Fibroblast of skin of right biceps (primary cell): ENCODE measurements around the gene CD82.
A peak's percentile ranks its signal among the peaks of the same experiment; 100 is the strongest.

ENCODE experiments used
- DNase-seq: peaks from one replicate; pipeline ENCODE4 v3.0.0-alpha.2; 2013

The CD82 gene

DNA sequence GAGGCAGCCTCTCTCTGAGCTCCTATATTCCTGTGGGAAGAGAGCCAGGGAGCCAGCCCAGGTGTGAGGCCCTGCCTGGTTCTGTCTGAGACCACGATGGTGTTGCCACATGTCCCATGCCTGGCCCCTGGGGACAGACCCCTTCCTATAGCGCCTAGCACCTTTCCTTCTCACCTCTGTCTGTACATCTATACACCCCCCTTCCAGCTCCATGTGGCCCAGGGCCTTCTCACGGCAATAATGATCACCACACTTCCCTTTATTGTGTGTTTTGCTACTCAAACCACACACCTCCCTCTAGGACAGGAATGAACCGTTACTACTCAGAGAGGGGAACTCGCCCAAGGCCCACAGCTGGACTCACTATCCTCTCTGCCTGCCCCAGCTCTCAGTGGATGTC is 12.8 kb downstream of the CD82 start:
- no peak for DNase-seq

DNA sequence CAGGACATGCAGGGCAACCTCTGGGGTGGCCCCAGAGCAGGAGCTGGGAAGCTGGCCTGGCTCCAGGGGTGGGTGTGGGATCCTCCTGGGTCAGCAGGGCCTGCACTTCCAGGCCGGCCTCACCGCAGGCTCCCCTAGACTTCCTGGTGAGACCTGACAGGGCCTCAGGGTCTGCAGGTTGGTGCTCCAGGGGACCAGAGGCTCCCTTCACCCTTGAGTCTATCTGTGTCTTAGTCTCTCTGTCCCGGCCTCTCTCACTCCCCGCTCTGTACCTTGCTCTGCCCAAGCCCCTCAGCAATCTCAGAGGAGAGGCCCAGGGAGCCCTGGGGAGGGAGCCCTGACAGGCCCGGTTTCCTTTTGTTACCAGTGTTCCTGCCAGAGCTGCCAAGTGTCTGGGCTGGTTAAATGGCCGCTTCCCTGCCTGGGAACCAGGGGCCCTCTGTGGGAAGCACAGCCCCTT is 13.9 kb downstream of the CD82 start:
- DNase-seq = no peak

DNA sequence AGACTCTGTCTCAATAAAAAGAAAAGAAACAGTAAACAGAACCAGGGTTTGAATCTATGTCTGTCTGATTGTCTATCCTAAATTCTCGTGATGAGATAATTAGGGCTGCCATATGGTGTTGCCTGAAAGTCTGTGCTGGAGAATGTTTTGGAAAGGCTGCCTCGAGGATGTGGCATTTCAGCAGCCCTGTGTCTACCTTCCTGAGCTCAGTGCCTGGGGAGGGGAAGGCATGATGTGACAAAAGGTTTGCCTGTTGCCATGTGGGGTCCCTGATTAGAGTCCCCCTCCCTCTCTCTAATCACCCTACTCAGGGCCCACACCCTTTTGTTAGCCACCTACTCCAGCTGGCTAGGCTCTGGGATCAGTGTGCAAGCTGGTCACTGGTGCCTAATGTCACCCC is 15.2 kb downstream of the CD82 start:
- DNase-seq = no peak

DNA sequence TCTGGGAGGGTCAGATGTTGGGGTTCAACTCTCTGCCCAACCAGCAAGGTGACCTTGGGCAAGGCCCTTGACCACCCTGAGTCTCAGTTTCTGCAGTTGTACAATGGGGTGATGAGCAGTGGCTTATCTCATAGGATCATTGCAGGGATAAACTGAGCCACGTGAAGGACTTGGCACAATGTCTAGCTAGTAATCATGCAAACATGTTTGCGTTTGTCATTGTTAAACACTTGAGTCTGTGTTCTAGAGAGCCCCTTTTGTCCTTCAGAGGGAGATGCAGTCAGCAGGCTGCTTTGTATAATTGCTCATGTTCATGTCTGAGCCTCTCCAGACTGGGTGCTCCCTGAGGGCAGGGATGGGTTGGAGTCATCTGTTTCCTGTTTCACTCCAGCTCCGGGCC is 15.8 kb downstream of the CD82 start:
- DNase-seq = no peak

DNA sequence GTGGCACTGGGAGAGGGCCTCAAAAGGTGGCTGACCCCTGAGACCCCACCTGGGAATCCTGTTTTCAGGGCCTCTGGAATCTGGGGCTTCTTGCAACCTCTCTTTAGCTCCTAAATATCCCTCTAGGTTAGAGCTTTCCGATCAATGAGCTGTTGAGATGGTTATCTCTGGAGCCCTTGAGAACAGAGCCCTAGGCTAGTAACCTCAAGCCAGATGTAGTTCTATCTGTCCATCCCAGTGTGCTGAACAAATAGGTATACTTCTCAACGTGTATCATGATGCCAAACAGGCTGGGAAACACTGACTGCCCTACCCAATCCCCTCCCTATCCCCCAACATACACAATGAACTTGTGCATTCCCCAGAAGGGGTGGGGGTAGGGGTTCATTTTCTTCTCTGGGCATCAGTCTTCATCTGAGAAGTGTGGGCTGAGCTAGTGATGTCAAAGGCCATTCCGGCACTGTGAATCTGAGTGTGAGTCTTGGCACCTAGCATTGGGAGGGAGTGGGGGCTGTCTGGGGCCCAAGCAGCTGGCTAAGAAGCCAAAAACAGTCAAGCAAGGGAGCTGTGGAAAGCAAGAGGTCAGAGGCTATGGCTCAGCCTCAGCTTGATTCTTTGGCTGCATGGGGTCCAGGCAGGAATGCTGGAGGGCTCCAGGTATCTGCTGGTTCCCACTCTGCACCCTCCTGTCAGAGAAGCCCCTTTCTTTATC is 17.3 kb downstream of the CD82 start:
- DNase-seq = no peak

DNA sequence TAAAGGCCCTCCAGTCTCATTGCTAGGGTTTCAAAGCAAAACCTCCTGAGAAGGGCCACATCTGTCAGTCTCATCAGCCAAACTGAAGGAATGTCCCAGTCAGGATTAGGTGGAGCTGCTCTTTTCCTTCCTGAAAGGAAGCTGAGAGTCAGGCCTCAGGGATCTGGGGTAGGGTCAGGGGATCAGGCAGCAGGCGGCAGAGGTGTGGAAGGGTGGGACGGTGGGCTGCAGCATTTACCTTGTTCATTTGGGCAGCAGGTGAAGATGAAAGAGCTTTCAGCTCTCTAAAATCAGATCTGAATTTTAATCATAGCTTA is 17.8 kb downstream of the CD82 start:
- DNase-seq = no peak

DNA sequence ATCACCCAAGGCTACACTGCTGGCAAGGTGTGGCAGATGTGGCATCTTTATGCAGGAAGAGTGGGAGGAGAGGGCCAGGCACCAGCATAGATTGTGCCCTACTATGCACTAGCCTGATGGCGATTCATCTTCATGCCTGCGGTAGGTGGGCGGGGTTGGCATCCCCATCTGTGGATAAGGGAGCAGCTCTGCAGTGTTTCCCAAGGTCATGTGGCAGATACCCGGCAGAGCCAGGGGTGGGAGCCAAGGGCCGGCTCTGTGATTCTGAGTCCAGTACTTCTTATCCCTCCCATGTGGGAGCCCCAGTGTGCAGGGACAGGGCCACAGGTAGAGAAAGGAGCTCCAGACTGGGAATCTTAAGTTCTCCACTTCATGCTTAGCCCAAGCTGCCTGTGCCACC is 20.0 kb downstream of the CD82 start:
- no peak for DNase-seq

DNA sequence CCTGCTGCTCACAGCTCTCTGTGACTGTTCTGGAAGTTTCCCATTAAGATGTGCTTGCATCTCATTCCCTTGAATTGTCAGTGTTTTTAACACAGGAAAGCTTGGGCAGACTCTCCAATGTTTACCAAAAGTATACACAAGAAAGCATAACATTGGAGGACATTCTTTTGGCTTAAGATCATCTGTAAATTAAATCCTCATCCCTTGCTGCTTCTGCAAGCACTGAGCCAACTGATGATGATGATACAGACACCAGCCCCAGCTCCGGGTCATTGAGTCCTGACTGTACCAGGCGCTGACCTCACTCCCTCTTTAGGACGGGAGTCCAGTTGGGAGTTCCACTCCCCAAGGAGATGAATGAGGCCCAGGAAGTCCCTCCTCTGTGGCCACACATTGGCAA is 23.8 kb downstream of the CD82 start:
- DNase-seq = peak; percentile 64

DNA sequence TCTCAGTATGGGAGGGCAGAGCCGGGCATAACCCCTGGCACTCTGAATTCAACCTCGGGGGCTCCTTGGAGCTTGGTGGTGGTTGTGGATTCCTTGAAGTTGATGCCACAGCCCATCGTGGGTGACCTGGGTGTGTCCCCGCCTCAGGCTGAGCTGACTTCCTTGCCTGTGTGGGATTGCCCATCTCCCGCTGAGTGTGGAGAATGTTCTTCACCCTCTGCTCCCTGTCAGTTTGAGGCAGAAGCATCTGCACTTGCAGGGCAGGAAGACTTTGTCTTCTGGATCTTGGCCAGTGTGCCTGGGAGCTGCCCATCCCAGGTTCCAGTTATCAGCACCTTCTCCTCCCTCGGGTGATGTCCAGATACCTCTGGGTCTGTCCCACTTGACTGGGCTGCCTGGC is 25.3 kb downstream of the CD82 start:
- no peak for DNase-seq

DNA sequence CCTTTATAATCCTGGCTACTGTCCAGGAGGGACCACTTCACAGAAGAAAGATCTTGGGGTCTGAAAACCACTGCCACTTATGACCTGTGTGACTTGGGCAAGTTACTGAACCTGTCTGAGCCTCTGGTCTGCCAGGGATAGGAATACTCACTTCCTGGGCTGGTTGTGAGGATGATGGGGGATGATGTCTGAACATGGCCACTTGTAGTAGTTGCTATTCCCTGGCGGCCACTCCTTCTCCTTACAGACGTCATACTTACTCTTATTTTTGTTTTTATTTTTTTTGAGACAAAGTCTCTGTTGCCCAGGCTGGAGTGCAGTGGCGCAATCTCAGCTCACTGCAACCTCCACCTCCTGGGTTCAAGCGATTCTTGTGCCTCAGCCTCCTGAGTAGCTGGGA is 26.1 kb downstream of the CD82 start:
- DNase-seq = no peak

DNA sequence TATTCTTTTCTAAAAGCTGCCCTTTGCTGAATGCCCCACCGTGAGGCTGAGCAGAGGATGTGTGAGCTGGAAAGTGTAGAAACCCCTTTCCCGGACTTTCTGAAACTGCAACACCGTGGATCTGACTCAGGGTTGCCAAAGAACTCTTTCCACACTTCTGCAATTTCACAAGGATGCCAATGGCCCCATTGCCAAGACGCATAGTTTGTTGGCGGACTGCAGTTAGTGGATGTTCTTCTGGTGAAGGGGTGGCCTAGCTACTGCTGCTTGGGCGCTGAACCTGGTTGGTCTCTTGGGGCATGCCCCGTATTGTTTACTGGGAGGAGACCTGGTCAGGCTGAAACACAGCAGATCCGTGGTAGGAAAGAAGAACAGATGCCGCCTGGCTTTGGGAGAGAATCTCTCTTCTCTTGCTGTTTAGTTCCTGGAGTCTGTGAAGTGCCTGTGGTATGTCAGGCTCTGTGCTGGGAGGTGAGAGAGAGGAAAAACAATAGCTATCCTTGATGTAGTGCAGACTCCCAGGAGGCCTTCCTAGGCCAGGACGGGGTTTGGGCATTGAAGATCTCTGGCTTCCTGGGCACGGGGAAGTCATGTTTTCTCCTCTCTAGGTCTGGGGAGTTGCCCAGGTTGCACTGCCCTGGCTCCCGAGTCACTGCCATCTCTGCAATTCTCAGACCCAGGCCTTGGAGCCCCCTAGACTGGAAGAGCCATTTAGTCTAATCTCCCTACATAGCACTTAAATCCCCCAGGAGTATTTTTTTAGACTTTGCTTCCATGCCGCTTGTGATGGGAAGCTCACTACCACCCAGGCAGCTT is 26.9 kb downstream of the CD82 start:
- DNase-seq = peak; percentile 9

DNA sequence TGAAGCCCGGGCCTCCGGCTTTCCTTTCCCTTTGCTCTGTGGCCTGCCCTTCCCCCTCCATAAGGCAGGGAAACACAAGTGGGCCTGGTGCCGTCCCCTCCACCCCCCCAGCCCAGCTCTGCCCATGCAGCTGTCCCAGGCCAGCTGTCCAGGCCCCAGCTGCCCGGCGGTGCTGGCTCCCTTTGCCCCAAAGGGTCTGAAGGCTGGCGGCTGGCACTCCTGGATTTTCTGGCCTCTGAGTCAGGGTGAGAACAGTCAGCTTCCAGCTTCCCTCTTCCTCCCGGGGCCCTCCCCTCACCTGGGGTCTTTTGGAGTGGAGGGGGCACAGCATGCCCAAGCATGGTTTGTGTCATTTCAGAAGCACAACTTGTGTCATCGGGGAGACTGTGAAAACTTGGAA is 27.8 kb downstream of the CD82 start:
- no peak for DNase-seq

DNA sequence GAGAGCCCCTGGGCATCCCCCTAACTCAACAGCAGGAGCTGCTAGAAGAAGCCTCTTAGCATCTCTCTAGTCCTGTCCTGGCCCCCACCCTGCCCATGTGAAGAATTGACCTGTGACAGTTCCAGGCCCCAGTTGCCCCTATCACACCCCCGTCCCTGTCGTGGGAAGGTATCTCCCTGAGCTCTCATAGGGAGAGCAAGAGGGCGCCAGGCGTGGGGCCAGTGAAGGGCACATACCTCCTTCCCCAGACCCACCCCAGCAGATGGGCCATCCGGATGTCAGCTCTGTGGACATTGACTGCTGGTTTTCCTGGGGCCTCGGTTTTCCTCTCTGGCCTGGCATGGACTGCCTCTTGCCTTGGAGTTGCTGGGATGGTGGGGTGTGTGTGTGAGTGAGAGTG is 29.5 kb downstream of the CD82 start:
- DNase-seq = no peak

DNA sequence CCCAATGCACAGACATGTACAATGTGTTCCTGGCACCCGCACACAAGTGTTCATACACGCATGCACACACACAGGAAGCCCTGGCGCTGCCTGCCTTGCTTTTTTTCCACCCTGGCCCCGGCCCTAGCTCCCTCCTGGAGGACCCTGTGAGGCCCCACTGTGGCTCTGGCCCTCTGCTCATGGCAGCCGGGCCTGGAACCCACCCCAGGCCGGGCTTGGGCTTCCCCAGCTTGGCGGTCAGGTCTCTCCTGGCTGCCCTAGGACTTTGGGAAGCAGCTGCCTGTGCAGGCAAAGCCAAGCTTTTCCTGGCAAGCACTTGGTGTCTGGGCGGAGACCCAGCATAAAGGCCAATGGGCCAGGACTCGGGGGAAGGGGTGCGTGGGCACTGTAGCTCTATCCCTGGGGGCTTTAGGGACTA is 30.5 kb downstream of the CD82 start:
- DNase-seq = no peak

DNA sequence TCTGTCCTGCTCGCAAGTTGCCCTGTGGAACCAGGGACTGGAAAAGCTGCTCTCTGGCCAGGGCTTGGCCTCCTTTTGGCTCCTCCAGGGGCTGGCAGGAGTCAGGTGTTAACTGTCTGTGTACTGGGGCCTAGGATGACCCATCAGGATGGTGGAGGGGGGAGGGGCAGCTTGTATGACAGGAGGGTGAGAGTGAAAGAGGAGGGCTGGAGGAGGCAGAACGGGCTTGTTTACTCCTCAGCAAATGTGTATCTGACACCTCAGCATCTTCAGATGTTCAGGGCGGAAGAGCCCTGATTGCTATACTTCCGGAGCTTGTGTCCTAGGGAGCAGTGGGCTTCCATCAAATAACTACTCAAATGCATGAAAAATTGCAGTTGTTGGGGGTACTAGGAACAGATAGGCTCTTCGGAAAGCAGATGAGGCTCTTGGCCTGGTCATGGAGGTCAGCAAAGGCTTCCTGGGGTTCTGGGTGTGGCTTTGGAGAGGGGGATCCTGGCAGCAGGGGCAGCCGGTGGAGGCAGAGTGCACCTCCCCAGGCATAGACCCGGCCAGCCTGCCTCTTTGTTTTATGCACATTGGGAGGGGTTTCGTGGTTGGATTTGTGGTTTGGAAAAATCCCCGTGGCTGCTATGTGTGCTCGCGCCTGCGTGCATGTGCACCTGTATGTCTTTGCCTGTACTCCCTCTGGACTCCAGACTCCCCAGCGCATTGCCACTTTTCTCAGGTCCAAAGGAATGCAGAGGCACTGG is 31.2 kb downstream of the CD82 start:
- no peak for DNase-seq

DNA sequence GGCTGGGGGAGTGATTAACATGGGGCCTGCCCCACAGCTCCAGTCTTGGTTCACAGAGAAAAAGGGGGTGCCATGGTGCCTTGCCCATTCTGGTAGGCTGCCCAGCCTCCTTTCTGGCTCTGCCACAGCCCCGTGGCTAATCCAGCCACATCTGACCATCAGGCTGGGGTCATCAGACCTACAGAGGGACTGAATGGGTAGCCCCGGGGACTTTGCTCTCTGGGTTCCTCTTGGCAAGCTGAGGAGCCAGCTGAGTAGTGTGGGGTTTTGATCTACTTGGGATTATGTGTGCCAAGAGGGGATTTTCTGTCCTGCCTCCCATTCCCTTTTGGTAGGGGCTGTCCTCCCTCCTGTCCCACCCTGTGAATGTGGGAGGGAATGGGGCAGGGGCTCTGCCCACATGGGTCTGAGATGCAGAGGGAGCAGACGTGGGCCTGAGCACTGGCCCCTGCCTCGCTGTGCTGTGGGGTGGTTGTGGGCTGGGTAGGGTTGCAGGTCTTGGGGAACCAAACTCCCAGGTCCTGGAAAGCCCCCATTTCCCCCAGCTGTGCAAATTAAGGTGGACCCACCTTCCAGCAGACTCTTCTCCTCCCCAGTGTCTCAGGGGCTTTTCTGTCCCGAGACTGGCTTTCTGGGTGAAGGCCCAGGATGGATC is 32.0 kb downstream of the CD82 start:
- no peak for DNase-seq

DNA sequence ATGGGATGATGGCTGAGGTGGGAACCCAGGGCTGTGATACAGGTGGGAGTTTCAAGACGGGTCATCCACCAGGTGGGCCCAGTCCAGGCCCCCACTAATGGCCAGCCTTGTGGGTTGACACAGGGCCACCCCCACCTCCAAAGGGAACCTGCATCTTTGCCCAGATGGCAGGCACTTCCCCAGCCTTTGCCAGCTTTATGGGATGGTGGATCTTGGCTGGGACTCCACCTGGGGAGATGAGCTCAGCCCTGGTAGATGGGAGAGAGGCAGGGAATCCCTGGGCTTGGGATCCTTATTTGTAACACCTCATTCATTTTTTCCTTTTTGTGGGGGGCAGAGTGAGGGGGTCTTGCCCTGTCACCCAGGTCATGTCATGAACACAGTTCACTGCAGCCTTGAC is 33.4 kb downstream of the CD82 start:
- no peak for DNase-seq

DNA sequence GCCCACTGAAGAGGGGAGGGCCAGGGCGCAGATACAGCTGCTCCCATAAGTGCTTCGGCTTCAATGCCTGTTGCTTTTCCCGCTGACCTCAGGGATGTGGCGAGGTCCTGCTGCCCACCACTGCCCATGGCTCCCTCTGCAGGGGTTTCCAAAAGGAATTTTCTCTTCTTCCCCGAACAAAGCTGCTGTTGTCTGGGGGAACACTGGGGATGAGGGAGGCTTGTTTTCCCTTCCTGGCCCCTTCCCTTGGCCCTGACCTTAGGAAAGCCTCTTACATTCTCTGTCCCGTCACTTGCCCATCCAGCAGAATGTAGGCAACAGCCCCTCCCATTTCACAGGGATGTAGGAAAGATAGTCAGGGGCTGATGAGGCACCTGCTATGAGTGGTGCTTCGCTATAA is 34.8 kb downstream of the CD82 start:
- DNase-seq = no peak

DNA sequence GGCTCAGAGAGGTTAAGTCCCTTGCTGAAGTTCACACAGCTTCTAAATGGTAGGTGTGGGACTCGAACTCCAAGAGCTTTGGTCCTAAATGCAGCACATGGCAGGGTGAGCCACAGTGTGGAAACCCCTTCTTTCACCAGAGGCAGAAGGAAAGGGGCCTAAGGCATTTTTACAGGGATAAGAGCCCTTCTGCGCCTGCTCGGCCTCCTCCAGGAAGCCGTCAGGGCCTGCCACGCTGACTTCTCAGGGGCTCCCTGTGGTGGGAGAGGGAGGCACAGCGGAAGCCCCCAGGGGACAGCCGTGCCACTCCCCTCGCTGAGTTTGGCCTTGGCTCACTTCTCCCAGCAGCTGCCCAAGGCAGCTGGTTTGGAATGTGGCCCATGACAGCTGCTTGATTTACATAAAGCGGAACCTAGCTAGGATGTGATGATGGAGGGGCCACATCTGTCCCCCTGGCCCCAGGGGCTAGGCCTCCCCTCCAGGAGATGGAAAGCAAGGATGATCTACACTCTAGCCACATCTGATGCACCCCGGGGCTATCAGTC is 35.4 kb downstream of the CD82 start:
- no peak for DNase-seq

DNA sequence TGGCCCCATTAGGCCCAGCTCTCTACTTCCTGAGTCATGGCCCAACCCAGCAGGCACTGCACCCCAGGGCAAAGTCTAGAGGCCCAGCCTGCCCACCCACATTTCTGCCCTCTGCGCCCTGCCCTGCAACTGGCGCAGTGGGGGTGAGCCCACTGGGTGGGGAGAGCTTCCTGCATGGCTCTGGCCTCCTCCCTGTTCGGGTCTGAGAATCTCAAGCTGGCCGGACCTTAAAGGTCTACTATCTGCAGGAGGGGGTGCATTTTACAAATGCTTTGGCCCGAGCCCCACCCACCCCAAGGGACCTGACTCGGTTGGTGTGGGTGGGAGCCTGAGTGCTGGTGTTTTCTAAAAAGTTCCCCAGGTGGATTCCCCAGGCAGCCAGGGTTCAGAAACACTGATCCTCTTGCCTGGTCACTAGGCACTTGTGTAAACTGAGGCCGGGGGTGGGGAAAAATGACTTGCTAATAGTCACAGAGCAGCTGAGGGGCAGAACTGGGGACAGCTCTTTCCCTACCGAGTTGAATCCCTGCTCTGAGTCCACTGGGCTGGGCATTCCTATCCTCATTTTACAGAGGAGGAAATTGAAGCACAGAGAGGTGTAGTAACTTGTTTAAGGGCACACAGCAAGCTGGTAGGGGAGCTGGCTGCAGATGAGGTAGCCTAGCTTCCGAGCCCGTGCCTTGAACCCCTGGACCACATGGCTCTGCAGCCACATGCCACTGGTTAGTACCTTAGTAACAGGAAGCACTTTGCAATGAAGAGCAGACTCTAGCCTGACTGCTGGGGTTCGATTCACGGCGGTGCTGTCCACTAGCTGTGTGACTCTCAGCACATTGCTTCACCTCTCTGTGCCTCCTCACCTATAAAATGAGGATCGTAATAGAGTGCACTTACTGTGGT is 36.3 kb downstream of the CD82 start:
- DNase-seq = no peak

DNA sequence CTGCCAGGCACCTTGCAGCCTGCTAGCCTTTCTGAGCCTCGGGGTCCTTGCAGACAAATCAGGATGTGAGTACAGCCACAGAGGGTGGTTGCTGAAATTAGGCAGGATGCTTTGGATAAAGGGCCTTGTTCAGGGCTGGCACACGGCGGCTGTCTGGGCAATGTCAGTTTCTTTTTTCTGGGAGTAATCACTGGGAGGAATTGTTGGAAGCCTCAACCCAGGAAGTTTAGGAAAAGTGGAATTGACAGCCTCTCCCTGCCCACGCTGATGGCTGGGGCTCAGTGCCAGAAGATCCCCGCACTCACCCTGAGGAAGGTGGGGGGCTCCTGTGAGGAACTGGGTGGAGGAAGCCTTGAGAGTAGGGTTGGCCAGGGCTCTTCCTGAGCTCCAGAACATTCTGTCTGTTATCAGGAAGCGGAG is 37.4 kb downstream of the CD82 start:
- no peak for DNase-seq

DNA sequence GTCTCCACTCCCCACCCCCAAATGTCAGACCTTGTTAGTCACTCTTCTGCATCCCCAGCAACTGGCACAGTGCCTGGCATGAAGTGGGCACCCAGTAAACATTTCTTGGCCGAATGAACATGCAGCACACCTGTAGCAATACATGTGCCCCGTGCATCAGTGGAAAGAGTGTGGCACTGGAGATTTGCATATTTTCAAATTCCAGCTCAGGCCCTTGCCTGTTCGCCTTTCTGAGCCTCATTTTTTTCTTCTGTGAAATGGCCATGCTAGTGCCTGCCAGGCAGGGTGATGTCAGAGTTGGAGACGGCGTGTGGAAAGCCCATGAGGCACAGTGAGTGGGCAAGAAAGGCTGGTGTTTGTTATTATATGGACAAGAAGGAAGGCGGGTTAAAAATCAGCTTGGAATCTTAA is 38.7 kb downstream of the CD82 start:
- DNase-seq = no peak
